HepG2 (cell line): Measurements from ENCODE around the gene RTP3. TPM values are rescaled to one million over a fixed set of nuclear protein-coding genes. Genes with fewer than 3 reads are reported as not detected.

Experiments used
- ATAC-seq: fragments of 200-7000 bp; cut with Tn5 transposase; 3 replicates; pipeline ENCODE4 v1.9.1; 2020; ENCODE audit warnings: mild to moderate bottlenecking, moderate library complexity
- BruUV-seq: library from RNA; stranded (reverse); fragments of 400-500 nt; replicated peaks from 2 replicates; lab custom pipeline; 2021; lab: Mats Ljungman, UMichigan
- CTCF ChIA-PET: fragments of 300-600 bp; formaldehyde crosslinking; extraction: SDS; loops from one replicate; lab custom pipeline; 2021; ENCODE audit warnings: low total read pairs, inconsistent platforms, low intra/inter-chr PET ratio; lab: Yijun Ruan, JAX
- POLR2A ChIA-PET: fragments of 350-600 bp; sonication (Branson Sonifier 250); formaldehyde crosslinking; loops from one replicate; lab custom pipeline; 2020; ENCODE audit warnings: antibody characterized with exemption, inconsistent platforms; lab: Yijun Ruan, JAX
- DNase-seq: peaks from one replicate; pipeline ENCODE4 v3.0.0-alpha.2; 2015; ENCODE audit warnings: low spot score
- FAIRE-seq: peaks from 3 replicates; lab custom pipeline; 2011; peaks lifted over from hg19 to GRCh38; lab: Jason Lieb, UNC
- H2AFZ ChIP-seq: one replicate; pipeline ENCODE4 v1.6.1; 2011; ENCODE audit warnings: low read length, inconsistent platforms
- H3K27ac ChIP-seq: fragments of 300-600 bp; 3 replicates; pipeline ENCODE4 v1.8.0; 2011; ENCODE audit warnings: mixed run types, mild to moderate bottlenecking, mixed read lengths, low read length, inconsistent platforms; ENCODE audit not compliant: insufficient read depth; ENCODE audit errors: extremely low read length
- H3K27me3 ChIP-seq, 2 experiments: fragments of 200-600 bp in 1 of 2; 2 replicates in 1 of 2; 3 replicates in 1 of 2; pipeline versions ENCODE4 v1.6.0 to v1.8.0; 2011; ENCODE audit warnings: low read length in 2 of 2, mild to moderate bottlenecking in 2 of 2, moderate library complexity in 2 of 2, inconsistent platforms in 1 of 2; ENCODE audit not compliant: insufficient read depth in 2 of 2, control insufficient read depth in 1 of 2
- H3K36me3 ChIP-seq, 2 experiments: fragments of 200-600 bp in 1 of 2; replicated peaks in 1 of 2; 2 replicates in 1 of 2; 3 replicates in 1 of 2; pipeline versions ENCODE4 v1.5.1 to v1.8.0; 2011; ENCODE audit warnings: low read length in 2 of 2, inconsistent platforms in 1 of 2; ENCODE audit not compliant: insufficient read depth in 2 of 2, control insufficient read depth in 1 of 2
- H3K4me1 ChIP-seq: 2 replicates; pipeline ENCODE4 v1.5.1; 2012; ENCODE audit warnings: low read length, inconsistent platforms; ENCODE audit not compliant: insufficient read depth
- H3K4me2 ChIP-seq: 2 replicates; pipeline ENCODE4 v1.6.0; 2011; ENCODE audit warnings: low read depth, low read length, inconsistent platforms
- H3K4me3 ChIP-seq, 3 experiments: fragments of 200-600 bp in 1 of 3; sonication (generic), shearing (Covaris generic) in 1 of 3; replicated peaks in 1 of 3; 2 replicates each; pipeline ENCODE4 v1.5.1; 2011 to 2016; ENCODE audit warnings: low read length in 3 of 3, inconsistent platforms in 2 of 3, low read depth in 2 of 3, mild to moderate bottlenecking in 2 of 3, control low read depth in 1 of 3, mixed read lengths in 1 of 3; ENCODE audit not compliant: insufficient read depth in 1 of 3
- H3K79me2 ChIP-seq: one replicate; pipeline ENCODE4 v1.6.1; 2011; ENCODE audit warnings: low read length, inconsistent platforms; ENCODE audit not compliant: insufficient read depth
- H3K9ac ChIP-seq: 2 replicates; pipeline ENCODE4 v1.6.0; 2011; ENCODE audit warnings: mild to moderate bottlenecking, low read depth, low read length, inconsistent platforms; ENCODE audit not compliant: insufficient read depth
- H3K9me3 ChIP-seq: 2 replicates; pipeline ENCODE4 v1.5.1; 2012; ENCODE audit warnings: mild to moderate bottlenecking, low read length
- H4K20me1 ChIP-seq: 2 replicates; pipeline ENCODE4 v1.6.0; 2011; ENCODE audit warnings: inconsistent platforms, mild to moderate bottlenecking, low read length, moderate library complexity; ENCODE audit not compliant: insufficient read depth
- HMGA1 ChIP-seq: sonication (generic); formaldehyde crosslinking; conservative IDR thresholded peaks from 2 replicates; pipeline ENCODE4 v1.4.0; 2020; ENCODE audit warnings: missing genetic modification reagents
- MYNN ChIP-seq: sonication (generic); formaldehyde crosslinking; IDR thresholded peaks from 2 replicates; pipeline ENCODE4 v1.4.0; 2020; ENCODE audit warnings: mild to moderate bottlenecking, low read depth, missing genetic modification reagents
- POLR2AphosphoS2 ChIP-seq: IDR thresholded peaks from 2 replicates; pipeline ENCODE4 v1.6.1; 2011; ENCODE audit warnings: low read depth, low read length, improper control_type of control experiment
- RFXAP ChIP-seq: sonication (generic); formaldehyde crosslinking; IDR thresholded peaks from 2 replicates; pipeline ENCODE4 v1.4.0; 2020; ENCODE audit warnings: missing genetic modification reagents, borderline replicate concordance
- SNAI1 ChIP-seq: sonication (generic); formaldehyde crosslinking; IDR thresholded peaks from 2 replicates; pipeline ENCODE4 v1.5.0; 2020; ENCODE audit warnings: mild to moderate bottlenecking, missing genetic modification reagents, borderline replicate concordance
- TARDBP ChIP-seq: sonication (generic); formaldehyde crosslinking; IDR thresholded peaks from 2 replicates; pipeline ENCODE4 v1.8.0; 2022; ENCODE audit warnings: mild to moderate bottlenecking, missing genetic modification reagents
- ZBTB20 ChIP-seq: sonication (generic); formaldehyde crosslinking; IDR thresholded peaks from 2 replicates; pipeline ENCODE4 v1.8.1; 2023; ENCODE audit warnings: missing genetic modification reagents, low read depth, mild to moderate bottlenecking, borderline replicate concordance
- ZKSCAN8 ChIP-seq: IDR thresholded peaks from 2 replicates; pipeline ENCODE4 v1.6.1; 2016; ENCODE audit warnings: borderline replicate concordance, missing genetic modification reagents, missing compliant biosample characterization
- ZNF17 ChIP-seq: sonication (generic); formaldehyde crosslinking; IDR thresholded peaks from 2 replicates; pipeline ENCODE4 v1.5.0; 2020; ENCODE audit warnings: mild to moderate bottlenecking, missing genetic modification reagents
- WGBS: methylation state at CpG from one replicate; pipeline ENCODE4 v1.1.6; 2017; ENCODE audit warnings: low lambda C conversion rate; 5-methylcytosine and 5-hydroxymethylcytosine counted together
- in situ Hi-C: cut with HindIII; loops from 2 replicates; pipeline ENCODE4 v1.10.0; 2017; ENCODE audit warnings: low pct_unique_long_range_greater_than_20kb; ENCODE audit not compliant: extremely low pct_ligation_motif_present
- intact Hi-C: fragments of 100-400 bp; cut with micrococcal nuclease; formaldehyde crosslinking; loops from one replicate; pipeline ENCODE4 v1.10.0; 2022; ENCODE audit not compliant: unreplicated experiment
- polyA plus RNA-seq, 8 experiments: library from polyadenylated mRNA; depleted of rRNA in 3 of 8; stranded (reverse) in 7 of 8; unstranded in 1 of 8; fragments of >200 nt; fragmentation: Illumina TruSeq in 4 of 8; extraction: Trizol in 4 of 8; gene quantifications; 2 replicates each; pipeline versions ENCODE4 v1.2.1 to v1.2.3, GENCODE V29; 2011 to 2016; ENCODE audit warnings: low read depth in 4 of 8, missing spikeins in 1 of 8, mixed read lengths in 1 of 8; ENCODE audit not compliant: insufficient read depth in 1 of 8
- total RNA-seq, 5 experiments: library from RNA; depleted of rRNA; stranded (reverse); fragments of >200 nt; fragmentation: Illumina TruSeq; extraction: Trizol; gene quantifications; 2 replicates each; pipeline ENCODE4 v1.2.3, GENCODE V29; 2016; ENCODE audit warnings: low read depth in 1 of 5
- TF ChIP-seq, protein P1 (sequence below): fragments of 450-650 bp; IDR thresholded peaks from 2 replicates; pipeline ENCODE4 v1.6.1; 2016
- TF ChIP-seq, protein P2 (sequence below): sonication (generic); formaldehyde crosslinking; IDR thresholded peaks from 2 replicates; pipeline ENCODE4 v1.4.0; 2020; ENCODE audit warnings: missing genetic modification reagents
- TF ChIP-seq, protein P3 (sequence below): sonication (generic); formaldehyde crosslinking; IDR thresholded peaks from 2 replicates; pipeline ENCODE4 v1.5.0; 2020; ENCODE audit warnings: mild to moderate bottlenecking, low read depth, missing genetic modification reagents, borderline replicate concordance
- TF ChIP-seq, protein P4 (sequence below): sonication (generic); formaldehyde crosslinking; IDR thresholded peaks from 2 replicates; pipeline ENCODE4 v1.4.0; 2020; ENCODE audit warnings: low read depth, missing genetic modification reagents

The RTP3 gene
- total and polyA plus RNA-seq, 2 of the 13 experiments (the other 11 are each of a cell fraction or from before 2014, with no cell fraction given): 0.09 TPM; not detected in 1

DNA sequence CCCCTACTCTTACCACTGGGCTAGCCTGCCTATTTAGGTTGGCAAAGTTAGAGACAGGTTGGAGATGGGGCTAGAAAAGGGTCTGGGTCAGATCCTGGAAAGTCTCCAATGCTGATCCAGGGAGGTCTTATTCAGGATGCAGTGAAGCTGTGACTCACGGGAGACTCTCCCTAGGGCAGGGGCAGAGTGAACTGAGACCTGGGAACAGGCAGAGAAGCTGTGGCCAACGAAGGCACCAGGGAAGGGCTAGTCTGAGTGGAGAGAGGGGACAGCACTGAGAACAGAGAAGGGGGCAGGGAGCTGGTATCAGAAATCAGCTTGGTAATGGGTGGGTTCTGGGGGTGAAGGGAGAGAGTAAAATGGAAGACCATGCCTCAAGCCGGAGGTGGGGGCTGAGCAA is 35.3 kb upstream of the RTP3 start:
- H3K79me2 ChIP-seq: no peaks in the 10 kb centered on the region
- in situ Hi-C loops (no loop called here), intact Hi-C loops (no loop called here)
- H3K4me1 ChIP-seq: no peaks in the 10 kb centered on the region
- H3K9ac ChIP-seq: no peak overlapping the region
- peaks cover 2 to 3% of the 10 kb centered on the region in 2 experiments; a peak in 2 of 5 replicates for H3K27me3 ChIP-seq
- 4% methylated on average over 3 of the region's 3 CpGs for WGBS
- POLR2A ChIA-PET: no interaction called here
- CTCF ChIA-PET: no interaction called here
- ATAC-seq (no peak), DNase-seq (no peak), FAIRE-seq (no peak)
- 0 out of 2 replicates have a peak, but pooled peaks cover 11% of the 10 kb centered on the region for H3K9me3 ChIP-seq
- H2AFZ ChIP-seq: no peak overlapping the region
- H3K27ac ChIP-seq: no peak overlapping the region
- H4K20me1 ChIP-seq: no peaks in the 10 kb centered on the region
- H3K4me2 ChIP-seq: no peak overlapping the region
- H3K4me3 ChIP-seq: no peak overlapping the region
- no TSS peak for BruUV-seq
- TF ChIP-seq ZKSCAN8 (CRISPR knock-in tag) (no peak), HMGA1 (no peak), ZNF17 (CRISPR knock-in tag) (no peak), ZBTB20 (CRISPR knock-in tag) (no peak), POLR2AphosphoS2 (no peak), MYNN (CRISPR knock-in tag) (no peak), SNAI1 (no peak), RFXAP (CRISPR knock-in tag) (no peak), TARDBP (CRISPR knock-in tag) (no peak)
- TF ChIP-seq, protein P1, sequence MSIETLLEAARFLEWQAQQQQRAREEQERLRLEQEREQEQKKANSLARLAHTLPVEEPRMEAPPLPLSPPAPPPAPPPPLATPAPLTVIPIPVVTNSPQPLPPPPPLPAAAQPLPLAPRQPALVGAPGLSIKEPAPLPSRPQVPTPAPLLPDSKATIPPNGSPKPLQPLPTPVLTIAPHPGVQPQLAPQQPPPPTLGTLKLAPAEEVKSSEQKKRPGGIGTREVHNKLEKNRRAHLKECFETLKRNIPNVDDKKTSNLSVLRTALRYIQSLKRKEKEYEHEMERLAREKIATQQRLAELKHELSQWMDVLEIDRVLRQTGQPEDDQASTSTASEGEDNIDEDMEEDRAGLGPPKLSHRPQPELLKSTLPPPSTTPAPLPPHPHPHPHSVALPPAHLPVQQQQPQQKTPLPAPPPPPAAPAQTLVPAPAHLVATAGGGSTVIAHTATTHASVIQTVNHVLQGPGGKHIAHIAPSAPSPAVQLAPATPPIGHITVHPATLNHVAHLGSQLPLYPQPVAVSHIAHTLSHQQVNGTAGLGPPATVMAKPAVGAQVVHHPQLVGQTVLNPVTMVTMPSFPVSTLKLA: no peak
- TF ChIP-seq, protein P2, sequence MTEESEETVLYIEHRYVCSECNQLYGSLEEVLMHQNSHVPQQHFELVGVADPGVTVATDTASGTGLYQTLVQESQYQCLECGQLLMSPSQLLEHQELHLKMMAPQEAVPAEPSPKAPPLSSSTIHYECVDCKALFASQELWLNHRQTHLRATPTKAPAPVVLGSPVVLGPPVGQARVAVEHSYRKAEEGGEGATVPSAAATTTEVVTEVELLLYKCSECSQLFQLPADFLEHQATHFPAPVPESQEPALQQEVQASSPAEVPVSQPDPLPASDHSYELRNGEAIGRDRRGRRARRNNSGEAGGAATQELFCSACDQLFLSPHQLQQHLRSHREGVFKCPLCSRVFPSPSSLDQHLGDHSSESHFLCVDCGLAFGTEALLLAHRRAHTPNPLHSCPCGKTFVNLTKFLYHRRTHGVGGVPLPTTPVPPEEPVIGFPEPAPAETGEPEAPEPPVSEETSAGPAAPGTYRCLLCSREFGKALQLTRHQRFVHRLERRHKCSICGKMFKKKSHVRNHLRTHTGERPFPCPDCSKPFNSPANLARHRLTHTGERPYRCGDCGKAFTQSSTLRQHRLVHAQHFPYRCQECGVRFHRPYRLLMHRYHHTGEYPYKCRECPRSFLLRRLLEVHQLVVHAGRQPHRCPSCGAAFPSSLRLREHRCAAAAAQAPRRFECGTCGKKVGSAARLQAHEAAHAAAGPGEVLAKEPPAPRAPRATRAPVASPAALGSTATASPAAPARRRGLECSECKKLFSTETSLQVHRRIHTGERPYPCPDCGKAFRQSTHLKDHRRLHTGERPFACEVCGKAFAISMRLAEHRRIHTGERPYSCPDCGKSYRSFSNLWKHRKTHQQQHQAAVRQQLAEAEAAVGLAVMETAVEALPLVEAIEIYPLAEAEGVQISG (CRISPR knock-in tag): no peak
- TF ChIP-seq, protein P3, sequence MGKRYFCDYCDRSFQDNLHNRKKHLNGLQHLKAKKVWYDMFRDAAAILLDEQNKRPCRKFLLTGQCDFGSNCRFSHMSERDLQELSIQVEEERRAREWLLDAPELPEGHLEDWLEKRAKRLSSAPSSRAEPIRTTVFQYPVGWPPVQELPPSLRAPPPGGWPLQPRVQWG: no peak
- TF ChIP-seq, protein P4, sequence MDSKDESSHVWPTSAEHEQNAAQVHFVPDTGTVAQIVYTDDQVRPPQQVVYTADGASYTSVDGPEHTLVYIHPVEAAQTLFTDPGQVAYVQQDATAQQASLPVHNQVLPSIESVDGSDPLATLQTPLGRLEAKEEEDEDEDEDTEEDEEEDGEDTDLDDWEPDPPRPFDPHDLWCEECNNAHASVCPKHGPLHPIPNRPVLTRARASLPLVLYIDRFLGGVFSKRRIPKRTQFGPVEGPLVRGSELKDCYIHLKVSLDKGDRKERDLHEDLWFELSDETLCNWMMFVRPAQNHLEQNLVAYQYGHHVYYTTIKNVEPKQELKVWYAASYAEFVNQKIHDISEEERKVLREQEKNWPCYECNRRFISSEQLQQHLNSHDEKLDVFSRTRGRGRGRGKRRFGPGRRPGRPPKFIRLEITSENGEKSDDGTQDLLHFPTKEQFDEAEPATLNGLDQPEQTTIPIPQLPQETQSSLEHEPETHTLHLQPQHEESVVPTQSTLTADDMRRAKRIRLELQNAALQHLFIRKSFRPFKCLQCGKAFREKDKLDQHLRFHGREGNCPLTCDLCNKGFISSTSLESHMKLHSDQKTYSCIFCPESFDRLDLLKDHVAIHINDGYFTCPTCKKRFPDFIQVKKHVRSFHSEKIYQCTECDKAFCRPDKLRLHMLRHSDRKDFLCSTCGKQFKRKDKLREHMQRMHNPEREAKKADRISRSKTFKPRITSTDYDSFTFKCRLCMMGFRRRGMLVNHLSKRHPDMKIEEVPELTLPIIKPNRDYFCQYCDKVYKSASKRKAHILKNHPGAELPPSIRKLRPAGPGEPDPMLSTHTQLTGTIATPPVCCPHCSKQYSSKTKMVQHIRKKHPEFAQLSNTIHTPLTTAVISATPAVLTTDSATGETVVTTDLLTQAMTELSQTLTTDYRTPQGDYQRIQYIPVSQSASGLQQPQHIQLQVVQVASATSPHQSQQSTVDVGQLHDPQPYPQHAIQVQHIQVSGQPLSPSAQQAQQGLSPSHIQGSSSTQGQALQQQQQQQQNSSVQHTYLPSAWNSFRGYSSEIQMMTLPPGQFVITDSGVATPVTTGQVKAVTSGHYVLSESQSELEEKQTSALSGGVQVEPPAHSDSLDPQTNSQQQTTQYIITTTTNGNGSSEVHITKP: no peak
- no peaks in the 10 kb centered on the region for H3K36me3 ChIP-seq
